ENCODE results near the gene DSCAM. TPM values are rescaled to one million over a fixed set of nuclear protein-coding genes. Genes with fewer than 3 reads are reported as not detected.

The DSCAM gene
- total and polyA plus RNA-seq, 2 donors (not counting 3 experiments of a cell fraction or from before 2014, with no cell fraction given): not detected

DNA sequence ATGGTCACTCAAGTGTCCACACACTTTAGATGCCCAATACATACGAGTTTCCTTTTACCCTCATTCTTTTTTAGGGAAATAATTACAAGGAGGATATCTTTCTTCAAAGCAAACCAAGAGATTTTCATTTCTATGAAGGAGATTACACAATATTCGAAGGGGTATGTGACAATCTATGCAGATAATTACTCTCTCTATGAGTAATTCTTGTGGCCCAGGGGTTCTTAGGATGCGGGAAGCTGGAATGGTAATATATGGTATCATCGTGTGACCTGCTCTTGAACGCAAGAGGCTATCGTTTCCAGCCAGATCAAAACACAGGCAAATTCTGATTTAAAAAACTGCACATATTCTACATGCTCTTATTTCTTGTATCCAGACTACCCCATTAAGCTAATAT, 14.6 kb downstream of the DSCAM start:
- Histone ChIP-seq H2AFZ (ENCODE audit: low read depth, low read length) (no peak overlapping the region), H3K79me2 (ENCODE audit: control insufficient read depth, insufficient read depth, low read length) (no peaks in the 10 kb centered on the region), H4K20me1 (replicated peaks; ENCODE audit: control insufficient read depth, extremely low read depth, insufficient read depth, low read length) (no peaks in the 10 kb centered on the region), H3K4me3 (replicated peaks in 1 of 3; ENCODE audit: insufficient read depth in 1 of 3, low read depth in 1 of 3, low read length in 3 of 3) (no peak overlapping the region), H3K9me3 (replicated peaks; ENCODE audit: control insufficient read depth, insufficient read depth, low read length) (peaks cover 19% of the 10 kb centered on the region), H3K4me2 (ENCODE audit: insufficient read depth, low read length) (no peak overlapping the region), H3K27ac (ENCODE audit: insufficient read depth, low read depth, low read length) (no peak overlapping the region), H3K9me1 (replicated peaks; ENCODE audit: control insufficient read depth, extremely low read depth, insufficient read depth, low read length) (no peaks in the 10 kb centered on the region), H3K4me1 (ENCODE audit: control insufficient read depth, extremely low read depth, insufficient read depth, low read length) (no peaks in the 10 kb centered on the region), H3K36me3 (ENCODE audit: control insufficient read depth in 2 of 2, extremely low read depth in 1 of 2, insufficient read depth in 2 of 2, low read length in 2 of 2) (no peaks in the 10 kb centered on the region), H3K27me3 (ENCODE audit: control insufficient read depth in 2 of 2, insufficient read depth in 2 of 2, low read length in 2 of 2) (no peaks in the 10 kb centered on the region), H3K9ac (replicated peaks; ENCODE audit: extremely low read depth, insufficient read depth, low read length) (no peak overlapping the region)
- ChIA-PET POLR2A (no interaction called here), CTCF (no interaction called here)
- TF ChIP-seq, protein P1, sequence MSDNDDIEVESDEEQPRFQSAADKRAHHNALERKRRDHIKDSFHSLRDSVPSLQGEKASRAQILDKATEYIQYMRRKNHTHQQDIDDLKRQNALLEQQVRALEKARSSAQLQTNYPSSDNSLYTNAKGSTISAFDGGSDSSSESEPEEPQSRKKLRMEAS (IDR thresholded peaks at IDR 0.05; ENCODE audit: insufficient read depth, insufficient read length): no peak
- TF ChIP-seq, protein P2, sequence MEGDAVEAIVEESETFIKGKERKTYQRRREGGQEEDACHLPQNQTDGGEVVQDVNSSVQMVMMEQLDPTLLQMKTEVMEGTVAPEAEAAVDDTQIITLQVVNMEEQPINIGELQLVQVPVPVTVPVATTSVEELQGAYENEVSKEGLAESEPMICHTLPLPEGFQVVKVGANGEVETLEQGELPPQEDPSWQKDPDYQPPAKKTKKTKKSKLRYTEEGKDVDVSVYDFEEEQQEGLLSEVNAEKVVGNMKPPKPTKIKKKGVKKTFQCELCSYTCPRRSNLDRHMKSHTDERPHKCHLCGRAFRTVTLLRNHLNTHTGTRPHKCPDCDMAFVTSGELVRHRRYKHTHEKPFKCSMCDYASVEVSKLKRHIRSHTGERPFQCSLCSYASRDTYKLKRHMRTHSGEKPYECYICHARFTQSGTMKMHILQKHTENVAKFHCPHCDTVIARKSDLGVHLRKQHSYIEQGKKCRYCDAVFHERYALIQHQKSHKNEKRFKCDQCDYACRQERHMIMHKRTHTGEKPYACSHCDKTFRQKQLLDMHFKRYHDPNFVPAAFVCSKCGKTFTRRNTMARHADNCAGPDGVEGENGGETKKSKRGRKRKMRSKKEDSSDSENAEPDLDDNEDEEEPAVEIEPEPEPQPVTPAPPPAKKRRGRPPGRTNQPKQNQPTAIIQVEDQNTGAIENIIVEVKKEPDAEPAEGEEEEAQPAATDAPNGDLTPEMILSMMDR (IDR thresholded peaks at IDR 0.05; ENCODE audit: extremely low read depth in 1 of 2, insufficient read depth in 1 of 2, low read depth in 1 of 2, low read length in 2 of 2): no peak
- TF ChIP-seq JUN (IDR thresholded peaks at IDR 0.05; ENCODE audit: borderline replicate concordance, insufficient read depth, insufficient read length, low read depth): no peak
- no peak for TF ChIP-seq FOS (IDR thresholded peaks at IDR 0.05; ENCODE audit: borderline replicate concordance, insufficient read depth, low read length)
- TF ChIP-seq EZH2 (IDR thresholded peaks at IDR 0.05; ENCODE audit: borderline replicate concordance, low read depth, low read length, severe bottlenecking): no peak
- no peak for TF ChIP-seq POLR2A (IDR thresholded peaks at IDR 0.05; ENCODE audit: low read depth, low read length)
- TF ChIP-seq POLR2AphosphoS5 (IDR thresholded peaks at IDR 0.05; ENCODE audit: insufficient read depth, low read depth, low read length): no peak
- no peak for TF ChIP-seq MYC (IDR thresholded peaks at IDR 0.05; ENCODE audit: low read depth, low read length)
- TF ChIP-seq GATA2 (IDR thresholded peaks at IDR 0.05; ENCODE audit: insufficient read depth, insufficient read length, low read depth, low read length): no peak
- BruUV-seq (replicated peaks): no TSS peak
- DNase-seq (ENCODE audit: low read depth, low spot score) (no peak), FAIRE-seq (no peak)
- dilution Hi-C loops (cut with MboI; ENCODE audit: extremely low pct_ligation_motif_present, low sequenced_read_pairs) (no loop called here), intact Hi-C loops (cut with micrococcal nuclease) (no loop called here)
